Neutrophil (primary cell): ENCODE data around the gene PRKACB.

ENCODE experiments used
- H3K27ac ChIP-seq: fragments of 200-600 bp; sonication (generic); 2 replicates; pipeline ENCODE4 v1.5.1; 2016; ENCODE audit warnings: mild to moderate bottlenecking, moderate library complexity
- H3K27me3 ChIP-seq: fragments of 200-600 bp; sonication (generic); 2 replicates; pipeline ENCODE4 v1.6.0; 2016; ENCODE audit warnings: mild to moderate bottlenecking
- H3K36me3 ChIP-seq: fragments of 200-600 bp; sonication (generic); 2 replicates; pipeline ENCODE4 v1.5.1; 2017
- H3K4me1 ChIP-seq, 2 experiments: fragments of 200-600 bp in 1 of 2; sonication (generic) in 1 of 2; 1 replicate in 1 of 2; 2 replicates in 1 of 2; pipeline versions ENCODE4 v1.5.1 to v1.6.1; 2013 to 2016; ENCODE audit warnings: low read depth in 1 of 2, low read length in 1 of 2, mild to moderate bottlenecking in 1 of 2, moderate library complexity in 1 of 2; ENCODE audit not compliant: control insufficient read depth in 1 of 2, insufficient read depth in 1 of 2
- H3K4me3 ChIP-seq, 2 experiments: fragments of 200-600 bp in 1 of 2; sonication (generic) in 1 of 2; 1 replicate in 1 of 2; 2 replicates in 1 of 2; pipeline ENCODE4 v1.5.1; 2013 to 2016; ENCODE audit warnings: low read depth in 1 of 2, low read length in 1 of 2, mild to moderate bottlenecking in 1 of 2, moderate library complexity in 1 of 2
- H3K9me3 ChIP-seq: fragments of 200-600 bp; sonication (generic); 2 replicates; pipeline ENCODE4 v1.5.1; 2016
- TF ChIP-seq, protein P1 (sequence below): fragments of 200-600 bp; sonication (generic); IDR thresholded peaks from 2 replicates; pipeline ENCODE4 v1.5.1; 2016; ENCODE audit warnings: antibody characterized with exemption

The PRKACB gene

DNA sequence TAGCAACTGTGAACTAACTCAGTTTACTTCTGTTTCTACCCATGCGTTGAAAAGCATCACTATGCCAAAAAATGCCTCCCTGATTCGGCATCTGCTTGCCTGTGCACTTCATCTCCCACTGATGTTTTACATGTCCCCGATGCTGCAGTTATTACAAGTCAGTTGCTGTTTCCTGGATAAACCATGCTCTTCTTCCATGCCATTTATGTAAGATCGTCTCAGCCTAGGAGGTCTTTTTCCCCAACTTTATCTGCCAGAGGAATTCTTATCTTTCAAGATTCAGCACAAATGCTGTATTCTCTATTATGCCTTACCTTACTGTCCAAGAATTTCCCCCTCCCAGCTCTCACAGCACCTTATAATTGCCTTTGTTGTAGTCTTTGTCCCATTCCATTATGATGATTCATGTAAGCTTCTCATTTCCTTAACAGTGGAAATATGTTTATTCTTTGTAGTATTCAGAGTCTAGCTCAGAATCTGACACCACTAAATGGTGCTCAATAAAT lies 30.0 kb downstream of the PRKACB start:
- TF ChIP-seq, protein P1, sequence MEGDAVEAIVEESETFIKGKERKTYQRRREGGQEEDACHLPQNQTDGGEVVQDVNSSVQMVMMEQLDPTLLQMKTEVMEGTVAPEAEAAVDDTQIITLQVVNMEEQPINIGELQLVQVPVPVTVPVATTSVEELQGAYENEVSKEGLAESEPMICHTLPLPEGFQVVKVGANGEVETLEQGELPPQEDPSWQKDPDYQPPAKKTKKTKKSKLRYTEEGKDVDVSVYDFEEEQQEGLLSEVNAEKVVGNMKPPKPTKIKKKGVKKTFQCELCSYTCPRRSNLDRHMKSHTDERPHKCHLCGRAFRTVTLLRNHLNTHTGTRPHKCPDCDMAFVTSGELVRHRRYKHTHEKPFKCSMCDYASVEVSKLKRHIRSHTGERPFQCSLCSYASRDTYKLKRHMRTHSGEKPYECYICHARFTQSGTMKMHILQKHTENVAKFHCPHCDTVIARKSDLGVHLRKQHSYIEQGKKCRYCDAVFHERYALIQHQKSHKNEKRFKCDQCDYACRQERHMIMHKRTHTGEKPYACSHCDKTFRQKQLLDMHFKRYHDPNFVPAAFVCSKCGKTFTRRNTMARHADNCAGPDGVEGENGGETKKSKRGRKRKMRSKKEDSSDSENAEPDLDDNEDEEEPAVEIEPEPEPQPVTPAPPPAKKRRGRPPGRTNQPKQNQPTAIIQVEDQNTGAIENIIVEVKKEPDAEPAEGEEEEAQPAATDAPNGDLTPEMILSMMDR = no peak
- H3K4me3 ChIP-seq = no peak overlapping the region
- H3K27ac ChIP-seq = no peak overlapping the region

DNA sequence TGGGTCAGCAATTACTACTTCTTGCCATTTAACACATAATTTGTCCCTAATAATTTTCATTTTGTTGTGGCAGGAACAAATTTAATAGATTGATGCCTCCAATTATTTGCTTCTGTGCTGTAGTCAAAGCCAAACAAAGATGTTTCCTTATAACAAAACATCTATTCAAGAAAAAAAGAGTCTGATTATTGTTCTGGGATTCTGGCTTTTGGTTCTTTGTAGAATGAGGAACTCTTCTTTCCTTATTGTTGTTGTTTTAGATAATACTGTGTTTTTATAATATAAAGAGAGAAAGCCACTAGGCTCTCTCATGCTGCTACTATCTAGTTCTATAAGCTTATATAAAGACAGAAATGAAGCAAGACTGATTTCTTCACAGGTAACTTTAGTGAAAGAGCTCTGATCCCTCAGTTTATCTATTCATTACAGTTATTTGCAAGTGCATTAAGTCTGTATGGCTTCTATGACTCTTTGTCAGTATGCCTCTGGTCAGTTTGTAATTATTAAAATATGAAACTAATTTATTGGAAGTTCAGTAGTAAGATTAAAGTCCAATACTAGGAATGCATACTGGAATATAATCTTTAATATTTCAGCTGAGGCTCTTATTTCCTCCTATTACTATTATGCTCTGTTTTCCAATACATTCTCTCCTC lies 37.4 kb downstream of the PRKACB start:
- Histone ChIP-seq H3K4me3 (no peak overlapping the region), H3K36me3 (peaks cover 3% of the 10 kb centered on the region), H3K4me1 (no peaks in the 10 kb centered on the region), H3K9me3 (no peaks in the 10 kb centered on the region), H3K27me3 (no peaks in the 10 kb centered on the region), H3K27ac (no peak overlapping the region)
- TF ChIP-seq, protein P1 = no peak

More for the DNA sequence above, 30.0 kb downstream of the PRKACB start:
- Histone ChIP-seq H3K4me1 (no peaks in the 10 kb centered on the region), H3K36me3 (no peaks in the 10 kb centered on the region), H3K9me3 (no peaks in the 10 kb centered on the region), H3K27me3 (no peaks in the 10 kb centered on the region)

DNA sequence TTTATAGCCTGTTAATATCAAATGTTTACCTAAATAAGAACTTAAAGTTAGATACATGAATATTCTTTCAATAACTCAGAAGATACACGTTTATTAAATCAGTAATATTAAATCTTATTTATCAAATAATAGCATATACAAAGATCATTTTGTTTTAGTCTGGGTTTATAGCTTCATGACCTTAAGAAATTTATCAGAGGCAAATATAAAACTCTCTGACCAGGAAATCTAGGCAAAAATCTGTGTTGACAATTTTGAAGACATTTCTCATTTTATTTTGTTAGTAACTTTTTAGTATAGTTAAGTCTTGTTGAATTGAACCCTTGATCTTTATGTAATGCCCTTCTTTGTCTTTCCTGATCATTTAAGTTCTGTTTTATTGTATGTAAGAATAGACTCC lies 46.4 kb downstream of the PRKACB start:
- Histone ChIP-seq H3K9me3 (peaks cover 21% of the 10 kb centered on the region), H3K4me1 (no peaks in the 10 kb centered on the region), H3K27me3 (no peaks in the 10 kb centered on the region), H3K36me3 (peaks cover 6% of the 10 kb centered on the region), H3K4me3 (no peak overlapping the region), H3K27ac (no peak overlapping the region)
- TF ChIP-seq, protein P1 = no peak

DNA sequence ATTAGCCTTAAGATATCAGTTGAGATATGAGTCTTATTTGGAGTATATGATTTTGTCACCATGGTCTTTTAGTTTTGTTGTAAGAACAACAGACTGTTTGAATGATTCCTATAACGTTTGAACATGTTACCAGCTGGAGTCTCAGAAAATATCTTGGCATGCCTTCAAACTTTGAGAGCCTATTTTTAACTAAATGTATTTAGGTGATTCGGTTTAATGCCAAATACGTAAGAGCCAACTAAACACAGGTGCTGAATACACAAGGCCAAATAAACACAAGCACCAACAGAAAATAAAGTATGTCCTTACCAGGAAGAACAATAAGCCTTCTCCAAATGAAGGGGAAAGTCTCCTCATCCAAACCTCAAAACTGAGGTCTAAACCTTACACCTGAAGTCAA lies 48.6 kb downstream of the PRKACB start:
- H3K4me1 ChIP-seq = no peaks in the 10 kb centered on the region
- H3K27me3 ChIP-seq = no peaks in the 10 kb centered on the region
- TF ChIP-seq, protein P1 = no peak
- no peak overlapping the region for H3K4me3 ChIP-seq
- H3K9me3 ChIP-seq = peaks cover 21% of the 10 kb centered on the region
- no peak overlapping the region for H3K27ac ChIP-seq
- no peaks in the 10 kb centered on the region for H3K36me3 ChIP-seq

DNA sequence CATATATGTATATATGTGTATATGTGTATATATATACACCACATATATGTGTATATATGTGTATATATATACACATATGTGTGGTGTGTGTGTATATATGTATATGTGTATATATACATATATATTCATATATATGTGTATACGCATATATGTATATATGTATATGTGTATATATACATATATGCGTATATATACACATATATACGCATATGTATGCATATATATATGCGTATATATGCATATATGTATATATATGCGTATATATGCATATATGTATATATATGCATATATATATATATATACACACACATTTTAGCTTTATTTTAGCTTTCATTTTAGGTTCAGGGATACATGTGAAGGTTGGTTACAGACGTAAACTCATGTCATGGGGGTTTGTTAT lies 54.8 kb downstream of the PRKACB start:
- TF ChIP-seq, protein P1 = no peak
- Histone ChIP-seq H3K4me3 (no peak overlapping the region), H3K4me1 (no peaks in the 10 kb centered on the region), H3K27ac (no peak overlapping the region), H3K27me3 (no peaks in the 10 kb centered on the region), H3K9me3 (no peaks in the 10 kb centered on the region), H3K36me3 (no peaks in the 10 kb centered on the region)
